Measurements from ENCODE around the gene NMT1. TPM values are rescaled to one million over a fixed set of nuclear protein-coding genes. Genes with fewer than 3 reads are reported as not detected.

The NMT1 gene
- total and polyA plus RNA-seq, 7 experiments from 2014 or later, result 37.5 to 136 (median 84.2) TPM

- CTCF ChIA-PET, result interaction anchor here (1.2 to 1.3 kb wide), 2 partner anchors 9 to 95 kb away, joined by 5 to 10 read pairs; no protein-coding TSS in a partner anchor
- no peaks in the 10 kb centered on the region for H3K27me3 Mint-ChIP-seq
Measured at GRCh38 chr17:45108595-45109521, 47.7 kb downstream of the NMT1 start.

GRCh38 chr17:45110676-45111611, 49.8 kb downstream of the NMT1 start:
- Mint-ChIP-seq H3K4me3 (no peak overlapping the region), H3K36me3 (peaks cover 0 to 8% (median 5%) of the 10 kb centered on the region in 5 donors), H3K9me3 (no peaks in the 10 kb centered on the region), H3K27ac (peak overlapping the region in 1 of 9 donors; percentile 78), H3K4me1 (no peaks in the 10 kb centered on the region), H3K27me3 (no peaks in the 10 kb centered on the region)
- Histone ChIP-seq H3K9me3 (ENCODE audit: control insufficient read depth in 2 of 3, low read length in 3 of 3) (no peaks in the 10 kb centered on the region), H3K4me3 (ENCODE audit: low read length) (no peak overlapping the region), H3K4me1 (ENCODE audit: control insufficient read depth in 2 of 2, insufficient read depth in 2 of 2, low read length in 2 of 2) (no peaks in the 10 kb centered on the region), H3K27me3 (ENCODE audit: control insufficient read depth in 2 of 2, insufficient read depth in 2 of 2, low read length in 2 of 2) (no peaks in the 10 kb centered on the region), H3K27ac (ENCODE audit: low read depth, low read length) (no peak overlapping the region), H3K36me3 (ENCODE audit: control insufficient read depth in 2 of 3, insufficient read depth in 3 of 3, low read length in 3 of 3) (peaks cover 0 to 30% (median 0%) of the 10 kb centered on the region in 3 experiments)
- intact Hi-C loops (cut with micrococcal nuclease), result no loop called here
- ChIA-PET POLR2A (no interaction called here), CTCF (no interaction called here)
- DNase-seq, result no peak
- no peak for ATAC-seq

More at GRCh38 chr17:45108595-45109521, 47.7 kb downstream of the NMT1 start:
- Histone ChIP-seq H3K9me3 (ENCODE audit: control insufficient read depth in 2 of 3, low read length in 3 of 3) (no peaks in the 10 kb centered on the region), H3K27me3 (ENCODE audit: control insufficient read depth in 2 of 2, insufficient read depth in 2 of 2, low read length in 2 of 2) (no peaks in the 10 kb centered on the region), H3K27ac (ENCODE audit: low read depth, low read length) (no peak overlapping the region), H3K4me1 (ENCODE audit: control insufficient read depth in 2 of 2, insufficient read depth in 2 of 2, low read length in 2 of 2) (no peaks in the 10 kb centered on the region), H3K4me3 (ENCODE audit: low read length) (no peak overlapping the region), H3K36me3 (ENCODE audit: control insufficient read depth in 2 of 3, insufficient read depth in 3 of 3, low read length in 3 of 3) (peaks cover 0 to 50% (median 0%) of the 10 kb centered on the region in 3 experiments)
- DNase-seq, result no peak
- Mint-ChIP-seq H3K4me3 (no peak overlapping the region), H3K4me1 (no peaks in the 10 kb centered on the region), H3K9me3 (no peaks in the 10 kb centered on the region), H3K27ac (peak overlapping the region in 5 of 9 donors; percentile 30 to 59 (median 33)), H3K36me3 (peaks cover 0 to 16% (median 8%) of the 10 kb centered on the region in 5 donors)
- POLR2A ChIA-PET, result interaction anchor here (0.6 kb wide), 1 partner anchor 36 kb away, joined by 3 read pairs; no protein-coding TSS in a partner anchor
- intact Hi-C loops (cut with micrococcal nuclease), result no loop called here
- no peak for ATAC-seq

- H3K36me3 ChIP-seq (ENCODE audit: control insufficient read depth in 2 of 3, insufficient read depth in 3 of 3, low read length in 3 of 3), result peaks cover 0 to 21% (median 0%) of the 10 kb centered on the region in 3 experiments
- H3K9me3 ChIP-seq (ENCODE audit: control insufficient read depth in 2 of 3, low read length in 3 of 3), result no peaks in the 10 kb centered on the region
- Mint-ChIP-seq H3K4me3 (no peak overlapping the region), H3K4me1 (no peaks in the 10 kb centered on the region), H3K36me3 (peaks cover 0 to 5% (median 2%) of the 10 kb centered on the region in 5 donors), H3K9me3 (no peaks in the 10 kb centered on the region), H3K27me3 (no peaks in the 10 kb centered on the region), H3K27ac (peak overlapping the region in 1 of 9 donors; percentile 30)
- no peaks in the 10 kb centered on the region for H3K4me1 ChIP-seq (ENCODE audit: control insufficient read depth in 2 of 2, insufficient read depth in 2 of 2, low read length in 2 of 2)
- CTCF ChIA-PET, result no interaction called here
- DNase-seq (no peak), ATAC-seq (no peak)
- no peaks in the 10 kb centered on the region for H3K27me3 ChIP-seq (ENCODE audit: control insufficient read depth in 2 of 2, insufficient read depth in 2 of 2, low read length in 2 of 2)
- intact Hi-C loops (cut with micrococcal nuclease), result no loop called here
- POLR2A ChIA-PET, result no interaction called here
- no peak overlapping the region for H3K27ac ChIP-seq (ENCODE audit: low read depth, low read length)
- H3K4me3 ChIP-seq (ENCODE audit: low read length), result no peak overlapping the region
Measured at GRCh38 chr17:45111850-45112249, 50.7 kb downstream of the NMT1 start.

GRCh38 chr17:45112559-45113423, 51.7 kb downstream of the NMT1 start:
- H3K27ac ChIP-seq (ENCODE audit: low read depth, low read length), result no peak overlapping the region
- no peaks in the 10 kb centered on the region for H3K4me1 Mint-ChIP-seq
- H3K4me1 ChIP-seq (ENCODE audit: control insufficient read depth in 2 of 2, insufficient read depth in 2 of 2, low read length in 2 of 2), result no peaks in the 10 kb centered on the region
- ChIA-PET POLR2A (no interaction called here), CTCF (no interaction called here)
- H3K9me3 Mint-ChIP-seq, result no peaks in the 10 kb centered on the region
- no peak overlapping the region for H3K27ac Mint-ChIP-seq
- H3K36me3 Mint-ChIP-seq, result peaks cover 0 to 4% (median 1%) of the 10 kb centered on the region in 5 donors
- no peaks in the 10 kb centered on the region for H3K27me3 ChIP-seq (ENCODE audit: control insufficient read depth in 2 of 2, insufficient read depth in 2 of 2, low read length in 2 of 2)
- H3K9me3 ChIP-seq (ENCODE audit: control insufficient read depth in 2 of 3, low read length in 3 of 3), result no peaks in the 10 kb centered on the region
- no peak overlapping the region for H3K4me3 Mint-ChIP-seq
- no peak overlapping the region for H3K4me3 ChIP-seq (ENCODE audit: low read length)
- no peak for ATAC-seq
- intact Hi-C loops (cut with micrococcal nuclease), result no loop called here
- no peaks in the 10 kb centered on the region for H3K27me3 Mint-ChIP-seq
- DNase-seq, result no peak
- H3K36me3 ChIP-seq (ENCODE audit: control insufficient read depth in 2 of 3, insufficient read depth in 3 of 3, low read length in 3 of 3), result peaks cover 0 to 12% (median 0%) of the 10 kb centered on the region in 3 experiments

GRCh38 chr17:45113424-45113754, 52.3 kb downstream of the NMT1 start:
- DNase-seq (no peak), ATAC-seq (no peak)
- Mint-ChIP-seq H3K4me3 (no peak overlapping the region), H3K27me3 (no peaks in the 10 kb centered on the region), H3K9me3 (no peaks in the 10 kb centered on the region), H3K36me3 (no peaks in the 10 kb centered on the region), H3K27ac (no peak overlapping the region), H3K4me1 (no peaks in the 10 kb centered on the region)
- intact Hi-C loops (cut with micrococcal nuclease), result no loop called here
- no peaks in the 10 kb centered on the region for H3K4me1 ChIP-seq (ENCODE audit: control insufficient read depth in 2 of 2, insufficient read depth in 2 of 2, low read length in 2 of 2)
- no peaks in the 10 kb centered on the region for H3K27me3 ChIP-seq (ENCODE audit: control insufficient read depth in 2 of 2, insufficient read depth in 2 of 2, low read length in 2 of 2)
- no peaks in the 10 kb centered on the region for H3K9me3 ChIP-seq (ENCODE audit: control insufficient read depth in 2 of 3, low read length in 3 of 3)
- H3K36me3 ChIP-seq (ENCODE audit: control insufficient read depth in 2 of 3, insufficient read depth in 3 of 3, low read length in 3 of 3), result peaks cover 0 to 6% (median 0%) of the 10 kb centered on the region in 3 experiments
- ChIA-PET POLR2A (no interaction called here), CTCF (no interaction called here)
- H3K27ac ChIP-seq (ENCODE audit: low read depth, low read length), result no peak overlapping the region
- H3K4me3 ChIP-seq (ENCODE audit: low read length), result no peak overlapping the region

All from naive thymus-derived CD4-positive, alpha-beta T cell (primary cell).